HepG2 (cell line): Measurements from ENCODE around the gene XKR7. TPM values are rescaled to one million over a fixed set of nuclear protein-coding genes. Genes with fewer than 3 reads are reported as not detected.

ENCODE experiments used
- ATAC-seq: fragments of 200-7000 bp; cut with Tn5 transposase; 3 replicates; pipeline ENCODE4 v1.9.1; 2020; ENCODE audit warnings: mild to moderate bottlenecking, moderate library complexity
- BruUV-seq: library from RNA; stranded (reverse); fragments of 400-500 nt; replicated peaks from 2 replicates; lab custom pipeline; 2021; lab: Mats Ljungman, UMichigan
- CTCF ChIA-PET: fragments of 300-600 bp; formaldehyde crosslinking; extraction: SDS; loops from one replicate; lab custom pipeline; 2021; ENCODE audit warnings: low total read pairs, inconsistent platforms, low intra/inter-chr PET ratio; lab: Yijun Ruan, JAX
- POLR2A ChIA-PET: fragments of 350-600 bp; sonication (Branson Sonifier 250); formaldehyde crosslinking; loops from one replicate; lab custom pipeline; 2020; ENCODE audit warnings: antibody characterized with exemption, inconsistent platforms; lab: Yijun Ruan, JAX
- DNase-seq: peaks from one replicate; pipeline ENCODE4 v3.0.0-alpha.2; 2015; ENCODE audit warnings: low spot score
- FAIRE-seq: peaks from 3 replicates; lab custom pipeline; 2011; peaks lifted over from hg19 to GRCh38; lab: Jason Lieb, UNC
- H2AFZ ChIP-seq: one replicate; pipeline ENCODE4 v1.6.1; 2011; ENCODE audit warnings: low read length, inconsistent platforms
- H3K27ac ChIP-seq: fragments of 300-600 bp; 3 replicates; pipeline ENCODE4 v1.8.0; 2011; ENCODE audit warnings: mixed run types, mild to moderate bottlenecking, mixed read lengths, low read length, inconsistent platforms; ENCODE audit not compliant: insufficient read depth; ENCODE audit errors: extremely low read length
- H3K27me3 ChIP-seq, 2 experiments: fragments of 200-600 bp in 1 of 2; 2 replicates in 1 of 2; 3 replicates in 1 of 2; pipeline versions ENCODE4 v1.6.0 to v1.8.0; 2011; ENCODE audit warnings: low read length in 2 of 2, mild to moderate bottlenecking in 2 of 2, moderate library complexity in 2 of 2, inconsistent platforms in 1 of 2; ENCODE audit not compliant: insufficient read depth in 2 of 2, control insufficient read depth in 1 of 2
- H3K36me3 ChIP-seq, 2 experiments: fragments of 200-600 bp in 1 of 2; replicated peaks in 1 of 2; 2 replicates in 1 of 2; 3 replicates in 1 of 2; pipeline versions ENCODE4 v1.5.1 to v1.8.0; 2011; ENCODE audit warnings: low read length in 2 of 2, inconsistent platforms in 1 of 2; ENCODE audit not compliant: insufficient read depth in 2 of 2, control insufficient read depth in 1 of 2
- H3K4me1 ChIP-seq: 2 replicates; pipeline ENCODE4 v1.5.1; 2012; ENCODE audit warnings: low read length, inconsistent platforms; ENCODE audit not compliant: insufficient read depth
- H3K4me2 ChIP-seq: 2 replicates; pipeline ENCODE4 v1.6.0; 2011; ENCODE audit warnings: low read depth, low read length, inconsistent platforms
- H3K4me3 ChIP-seq, 3 experiments: fragments of 200-600 bp in 1 of 3; sonication (generic), shearing (Covaris generic) in 1 of 3; replicated peaks in 1 of 3; 2 replicates each; pipeline ENCODE4 v1.5.1; 2011 to 2016; ENCODE audit warnings: low read length in 3 of 3, inconsistent platforms in 2 of 3, low read depth in 2 of 3, mild to moderate bottlenecking in 2 of 3, control low read depth in 1 of 3, mixed read lengths in 1 of 3; ENCODE audit not compliant: insufficient read depth in 1 of 3
- H3K79me2 ChIP-seq: one replicate; pipeline ENCODE4 v1.6.1; 2011; ENCODE audit warnings: low read length, inconsistent platforms; ENCODE audit not compliant: insufficient read depth
- H3K9ac ChIP-seq: 2 replicates; pipeline ENCODE4 v1.6.0; 2011; ENCODE audit warnings: mild to moderate bottlenecking, low read depth, low read length, inconsistent platforms; ENCODE audit not compliant: insufficient read depth
- H3K9me3 ChIP-seq: 2 replicates; pipeline ENCODE4 v1.5.1; 2012; ENCODE audit warnings: mild to moderate bottlenecking, low read length
- H4K20me1 ChIP-seq: 2 replicates; pipeline ENCODE4 v1.6.0; 2011; ENCODE audit warnings: inconsistent platforms, mild to moderate bottlenecking, low read length, moderate library complexity; ENCODE audit not compliant: insufficient read depth
- ELF4 ChIP-seq: sonication (generic); formaldehyde crosslinking; IDR thresholded peaks from 2 replicates; pipeline ENCODE4 v1.5.0; 2020; ENCODE audit warnings: missing genetic modification reagents, mild to moderate bottlenecking, moderate library complexity, borderline replicate concordance
- HNRNPK ChIP-seq: fragments of 200-400 bp; formaldehyde crosslinking; IDR thresholded peaks from 2 replicates; pipeline ENCODE4 v1.6.1; 2018; ENCODE audit warnings: low read length, low read depth, moderate library complexity, mild to moderate bottlenecking; ENCODE audit not compliant: poor library complexity, severe bottlenecking
- MED1 ChIP-seq: sonication (generic); formaldehyde crosslinking; IDR thresholded peaks from 2 replicates; pipeline ENCODE4 v1.4.0; 2020; ENCODE audit warnings: missing genetic modification reagents
- NR2F6 ChIP-seq, 2 experiments: IDR thresholded peaks; 2 replicates each; pipeline ENCODE4 v1.6.1; 2016; ENCODE audit warnings: antibody characterized with exemption in 1 of 2, mild to moderate bottlenecking in 1 of 2
- RBAK ChIP-seq: sonication (generic); formaldehyde crosslinking; IDR thresholded peaks from 2 replicates; pipeline ENCODE4 v1.5.1; 2020; ENCODE audit warnings: mild to moderate bottlenecking, missing genetic modification reagents
- SALL1 ChIP-seq: sonication (generic); formaldehyde crosslinking; IDR thresholded peaks from 2 replicates; pipeline ENCODE4 v1.8.0; 2022; ENCODE audit warnings: mild to moderate bottlenecking, missing genetic modification reagents
- THYN1 ChIP-seq: sonication (generic); formaldehyde crosslinking; IDR thresholded peaks from 2 replicates; pipeline ENCODE4 v1.8.1; 2023; ENCODE audit warnings: low read depth, mild to moderate bottlenecking, moderate library complexity, missing genetic modification reagents, borderline replicate concordance
- ZFP36L2 ChIP-seq: sonication (generic); formaldehyde crosslinking; IDR thresholded peaks from 2 replicates; pipeline ENCODE4 v1.4.0; 2020; ENCODE audit warnings: missing genetic modification reagents
- ZIK1 ChIP-seq: sonication (generic); formaldehyde crosslinking; IDR thresholded peaks from 2 replicates; pipeline ENCODE4 v1.5.0; 2020; ENCODE audit warnings: mild to moderate bottlenecking, low read depth, missing genetic modification reagents, borderline replicate concordance
- ZNF180 ChIP-seq: sonication (generic); formaldehyde crosslinking; IDR thresholded peaks from 2 replicates; pipeline ENCODE4 v1.4.0; 2020; ENCODE audit warnings: low read depth, missing genetic modification reagents, borderline replicate concordance
- ZNF792 ChIP-seq: IDR thresholded peaks from 2 replicates; pipeline ENCODE4 v1.6.1; 2016
- WGBS: methylation state at CpG from one replicate; pipeline ENCODE4 v1.1.6; 2017; ENCODE audit warnings: low lambda C conversion rate; 5-methylcytosine and 5-hydroxymethylcytosine counted together
- in situ Hi-C: cut with HindIII; loops from 2 replicates; pipeline ENCODE4 v1.10.0; 2017; ENCODE audit warnings: low pct_unique_long_range_greater_than_20kb; ENCODE audit not compliant: extremely low pct_ligation_motif_present
- intact Hi-C: fragments of 100-400 bp; cut with micrococcal nuclease; formaldehyde crosslinking; loops from one replicate; pipeline ENCODE4 v1.10.0; 2022; ENCODE audit not compliant: unreplicated experiment
- polyA plus RNA-seq, 8 experiments: library from polyadenylated mRNA; depleted of rRNA in 3 of 8; stranded (reverse) in 7 of 8; unstranded in 1 of 8; fragments of >200 nt; fragmentation: Illumina TruSeq in 4 of 8; extraction: Trizol in 4 of 8; gene quantifications; 2 replicates each; pipeline versions ENCODE4 v1.2.1 to v1.2.3, GENCODE V29; 2011 to 2016; ENCODE audit warnings: low read depth in 4 of 8, missing spikeins in 1 of 8, mixed read lengths in 1 of 8; ENCODE audit not compliant: insufficient read depth in 1 of 8
- total RNA-seq, 5 experiments: library from RNA; depleted of rRNA; stranded (reverse); fragments of >200 nt; fragmentation: Illumina TruSeq; extraction: Trizol; gene quantifications; 2 replicates each; pipeline ENCODE4 v1.2.3, GENCODE V29; 2016; ENCODE audit warnings: low read depth in 1 of 5
- TF ChIP-seq, protein P1 (sequence below): sonication (generic); formaldehyde crosslinking; IDR thresholded peaks from 2 replicates; pipeline ENCODE4 v1.8.0; 2022; ENCODE audit warnings: mild to moderate bottlenecking, missing genetic modification reagents
- TF ChIP-seq, protein P2 (sequence below): IDR thresholded peaks from 2 replicates; pipeline ENCODE4 v1.6.1; 2016; ENCODE audit warnings: mild to moderate bottlenecking
- TF ChIP-seq, protein P3 (sequence below), 2 experiments: sonication (generic) in 1 of 2; formaldehyde crosslinking in 1 of 2; IDR thresholded peaks; 2 replicates each; pipeline versions ENCODE4 v1.4.0 to v1.6.1; 2018 to 2020; ENCODE audit warnings: missing genetic modification reagents in 2 of 2, borderline replicate concordance in 1 of 2, low read depth in 1 of 2, mild to moderate bottlenecking in 1 of 2, missing biosample characterization in 1 of 2
- TF ChIP-seq, protein P4 (sequence below): sonication (generic); formaldehyde crosslinking; IDR thresholded peaks from 2 replicates; pipeline ENCODE4 v1.8.0; 2022; ENCODE audit warnings: missing genetic modification reagents, mild to moderate bottlenecking, inconsistent platforms, borderline replicate concordance

XKR7 gene
- total and polyA plus RNA-seq, 2 of the 13 experiments (the other 11 are each of a cell fraction or from before 2014, with no cell fraction given): not detected

DNA sequence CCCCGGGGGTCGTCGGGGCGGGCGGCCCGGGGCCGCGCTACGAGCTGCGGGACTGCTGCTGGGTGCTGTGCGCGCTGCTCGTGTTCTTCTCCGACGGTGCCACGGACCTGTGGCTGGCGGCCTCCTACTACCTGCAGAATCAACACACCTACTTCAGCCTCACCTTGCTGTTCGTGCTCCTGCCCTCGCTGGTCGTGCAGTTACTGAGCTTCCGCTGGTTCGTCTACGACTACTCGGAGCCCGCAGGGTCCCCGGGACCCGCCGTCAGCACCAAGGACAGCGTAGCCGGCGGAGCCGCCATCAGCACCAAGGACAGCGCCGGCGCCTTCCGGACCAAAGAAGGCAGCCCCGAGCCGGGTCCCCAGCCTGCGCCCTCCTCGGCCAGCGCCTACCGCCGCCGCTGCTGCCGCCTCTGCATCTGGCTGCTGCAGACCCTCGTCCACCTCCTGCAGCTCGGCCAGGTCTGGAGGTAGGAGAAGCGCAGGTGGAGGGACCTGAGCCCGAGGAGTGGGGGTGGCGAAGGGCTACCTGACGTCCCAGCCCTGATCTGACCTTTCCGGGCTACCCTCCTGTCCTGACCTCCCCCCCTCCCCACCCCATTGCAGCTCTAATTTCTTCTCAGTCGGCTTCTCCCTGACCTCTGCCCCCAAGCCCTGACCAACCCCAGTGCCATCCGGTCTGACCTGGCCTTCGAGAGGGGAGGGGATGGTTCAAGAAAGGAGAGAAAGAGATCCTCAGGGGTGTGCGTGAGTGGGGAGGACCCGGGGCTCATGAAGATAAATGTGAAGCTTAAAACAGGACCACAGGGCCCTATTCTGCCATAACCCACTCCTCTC, 558 bp downstream of the XKR7 start:
- WGBS: 16% methylated on average over 49 of the region's 57 CpGs
- CTCF ChIA-PET: no interaction called here
- Histone ChIP-seq H3K4me2 (no peak overlapping the region; the same call in 1 of the 2 replicates), H3K27me3 (no peaks in the 10 kb centered on the region; a peak in 2 of 5 replicates), H3K9me3 (no peaks in the 10 kb centered on the region), H3K27ac (no peak overlapping the region), H3K36me3 (no peaks in the 10 kb centered on the region), H3K9ac (no peak overlapping the region), H3K4me1 (no peaks in the 10 kb centered on the region), H3K4me3 (no peak overlapping the region; a peak in 1 of 6 replicates), H3K79me2 (no peaks in the 10 kb centered on the region), H4K20me1 (no peaks in the 10 kb centered on the region; the same call in 1 of the 2 replicates), H2AFZ (no peak overlapping the region)
- intact Hi-C loops (no loop called here), in situ Hi-C loops (no loop called here)
- DNase-seq (peak; percentile 64), ATAC-seq (peak; percentile 93), FAIRE-seq (peak; percentile 42)
- BruUV-seq: no TSS peak
- POLR2A ChIA-PET: no interaction called here
- peak; percentile 99 for TF ChIP-seq MED1 (CRISPR knock-in tag)
- TF ChIP-seq RBAK: peak; percentile 99
- TF ChIP-seq ZNF180 (CRISPR knock-in tag): peak; percentile 100; the same call in 1 of the 2 replicates
- TF ChIP-seq, protein P1, sequence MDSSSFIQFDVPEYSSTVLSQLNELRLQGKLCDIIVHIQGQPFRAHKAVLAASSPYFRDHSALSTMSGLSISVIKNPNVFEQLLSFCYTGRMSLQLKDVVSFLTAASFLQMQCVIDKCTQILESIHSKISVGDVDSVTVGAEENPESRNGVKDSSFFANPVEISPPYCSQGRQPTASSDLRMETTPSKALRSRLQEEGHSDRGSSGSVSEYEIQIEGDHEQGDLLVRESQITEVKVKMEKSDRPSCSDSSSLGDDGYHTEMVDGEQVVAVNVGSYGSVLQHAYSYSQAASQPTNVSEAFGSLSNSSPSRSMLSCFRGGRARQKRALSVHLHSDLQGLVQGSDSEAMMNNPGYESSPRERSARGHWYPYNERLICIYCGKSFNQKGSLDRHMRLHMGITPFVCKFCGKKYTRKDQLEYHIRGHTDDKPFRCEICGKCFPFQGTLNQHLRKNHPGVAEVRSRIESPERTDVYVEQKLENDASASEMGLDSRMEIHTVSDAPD (CRISPR knock-in tag): peak; percentile 100
- peak; percentile 100 for TF ChIP-seq SALL1 (CRISPR knock-in tag)
- TF ChIP-seq, protein P2, sequence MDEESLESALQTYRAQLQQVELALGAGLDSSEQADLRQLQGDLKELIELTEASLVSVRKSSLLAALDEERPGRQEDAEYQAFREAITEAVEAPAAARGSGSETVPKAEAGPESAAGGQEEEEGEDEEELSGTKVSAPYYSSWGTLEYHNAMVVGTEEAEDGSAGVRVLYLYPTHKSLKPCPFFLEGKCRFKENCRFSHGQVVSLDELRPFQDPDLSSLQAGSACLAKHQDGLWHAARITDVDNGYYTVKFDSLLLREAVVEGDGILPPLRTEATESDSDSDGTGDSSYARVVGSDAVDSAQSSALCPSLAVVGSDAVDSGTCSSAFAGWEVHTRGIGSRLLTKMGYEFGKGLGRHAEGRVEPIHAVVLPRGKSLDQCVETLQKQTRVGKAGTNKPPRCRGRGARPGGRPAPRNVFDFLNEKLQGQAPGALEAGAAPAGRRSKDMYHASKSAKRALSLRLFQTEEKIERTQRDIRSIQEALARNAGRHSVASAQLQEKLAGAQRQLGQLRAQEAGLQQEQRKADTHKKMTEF (CRISPR knock-in tag): peak; percentile 100
- no peak for TF ChIP-seq NR2F6 (IDR thresholded peaks at IDR 0.05)
- TF ChIP-seq NR2F6 (CRISPR knock-in tag; IDR thresholded peaks at IDR 0.05): peak; percentile 99
- peak; percentile 100 for TF ChIP-seq ELF4
- TF ChIP-seq, protein P3, sequence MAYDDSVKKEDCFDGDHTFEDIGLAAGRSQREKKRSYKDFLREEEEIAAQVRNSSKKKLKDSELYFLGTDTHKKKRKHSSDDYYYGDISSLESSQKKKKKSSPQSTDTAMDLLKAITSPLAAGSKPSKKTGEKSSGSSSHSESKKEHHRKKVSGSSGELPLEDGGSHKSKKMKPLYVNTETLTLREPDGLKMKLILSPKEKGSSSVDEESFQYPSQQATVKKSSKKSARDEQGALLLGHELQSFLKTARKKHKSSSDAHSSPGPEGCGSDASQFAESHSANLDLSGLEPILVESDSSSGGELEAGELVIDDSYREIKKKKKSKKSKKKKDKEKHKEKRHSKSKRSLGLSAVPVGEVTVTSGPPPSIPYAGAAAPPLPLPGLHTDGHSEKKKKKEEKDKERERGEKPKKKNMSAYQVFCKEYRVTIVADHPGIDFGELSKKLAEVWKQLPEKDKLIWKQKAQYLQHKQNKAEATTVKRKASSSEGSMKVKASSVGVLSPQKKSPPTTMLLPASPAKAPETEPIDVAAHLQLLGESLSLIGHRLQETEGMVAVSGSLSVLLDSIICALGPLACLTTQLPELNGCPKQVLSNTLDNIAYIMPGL (CRISPR knock-in tag; IDR thresholded peaks at IDR 0.05; ENCODE audit: borderline replicate concordance in 1 of 2, low read depth in 1 of 2): peak; percentile 97 to 100
- peak; percentile 100 for TF ChIP-seq ZNF792
- TF ChIP-seq ZFP36L2 (CRISPR knock-in tag): peak; percentile 100
- TF ChIP-seq ZIK1 (CRISPR knock-in tag): peak; percentile 100
- TF ChIP-seq HNRNPK: peak; percentile 78
- TF ChIP-seq THYN1 (CRISPR knock-in tag): peak; percentile 100
- TF ChIP-seq, protein P4, sequence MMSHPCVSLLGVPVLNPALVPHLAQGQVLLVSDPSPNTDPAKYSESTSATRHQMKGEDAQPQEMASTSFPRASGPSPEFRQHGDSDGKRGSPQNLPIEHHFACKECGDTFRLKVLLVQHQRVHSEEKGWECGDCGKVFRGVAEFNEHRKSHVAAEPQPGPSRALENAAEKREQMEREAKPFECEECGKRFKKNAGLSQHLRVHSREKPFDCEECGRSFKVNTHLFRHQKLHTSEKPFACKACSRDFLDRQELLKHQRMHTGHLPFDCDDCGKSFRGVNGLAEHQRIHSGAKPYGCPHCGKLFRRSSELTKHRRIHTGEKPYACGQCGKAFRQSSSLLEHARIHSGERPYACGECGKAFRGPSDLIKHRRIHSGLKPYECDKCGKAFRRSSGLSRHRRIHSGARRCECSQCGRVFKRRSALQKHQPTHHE (CRISPR knock-in tag): peak; percentile 100
